Erythroblast (primary cell): ENCODE measurements around the gene SLPI.

ENCODE experiments used
- GATA1 ChIP-seq: IDR thresholded peaks from 2 replicates; pipeline ENCODE4 v1.6.1; 2011; ENCODE audit warnings: low read depth, mild to moderate bottlenecking, control low read depth, low read length, moderate library complexity
- POLR2A ChIP-seq: IDR thresholded peaks from 2 replicates; pipeline ENCODE4 v1.6.1; 2011; ENCODE audit warnings: mild to moderate bottlenecking, low read length

GRCh38 chr20:45221076-45221475, 33.3 kb downstream of the SLPI start, which contains the start of gene SEMG2:
- TF ChIP-seq POLR2A (no peak), GATA1 (no peak)
